ENCODE results near the gene SLC15A5. TPM values are rescaled to one million over a fixed set of nuclear protein-coding genes. Genes with fewer than 3 reads are reported as not detected.

SLC15A5 gene
- total RNA-seq, 4 donors from 2014 or later = 0.50 TPM; not detected in 3

GRCh38 chr12:16243487-16244412 is 33.7 kb downstream of the SLC15A5 start:
- no peak for TF ChIP-seq CTCF (IDR thresholded peaks at IDR 0.05)
- DNase-seq (ENCODE audit: low spot score) (no peak), ATAC-seq (ENCODE audit: low FRiP score) (no peak)

DNA sequence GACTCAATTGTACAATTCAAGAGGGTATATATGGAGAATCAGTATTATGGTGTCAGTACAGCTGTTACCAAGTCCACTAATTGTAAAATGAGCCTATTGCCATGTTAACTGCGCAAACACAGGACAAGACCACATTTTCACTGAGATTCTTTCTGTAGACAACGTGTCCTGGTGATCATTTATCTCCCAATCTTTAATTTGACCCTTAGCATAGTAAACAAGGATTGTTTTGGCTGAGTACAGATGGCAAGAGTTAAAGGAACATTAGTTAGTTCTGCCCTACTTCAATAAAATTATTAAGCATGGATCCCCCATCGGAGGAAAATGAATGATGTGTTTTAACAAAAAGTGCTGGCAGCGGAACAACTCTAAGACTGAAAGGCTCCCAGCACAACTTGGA is 36.1 kb downstream of the SLC15A5 start:
- TF ChIP-seq CTCF (IDR thresholded peaks at IDR 0.05) = no peak
- ATAC-seq (ENCODE audit: low FRiP score) (no peak), DNase-seq (ENCODE audit: low spot score) (no peak)

- TF ChIP-seq CTCF (IDR thresholded peaks at IDR 0.05) = no peak
- DNase-seq (ENCODE audit: low spot score) = no peak
- ATAC-seq (ENCODE audit: low FRiP score) = peak; percentile 44
Measured at GRCh38 chr12:16238661-16239060, 38.8 kb downstream of the SLC15A5 start.

DNA sequence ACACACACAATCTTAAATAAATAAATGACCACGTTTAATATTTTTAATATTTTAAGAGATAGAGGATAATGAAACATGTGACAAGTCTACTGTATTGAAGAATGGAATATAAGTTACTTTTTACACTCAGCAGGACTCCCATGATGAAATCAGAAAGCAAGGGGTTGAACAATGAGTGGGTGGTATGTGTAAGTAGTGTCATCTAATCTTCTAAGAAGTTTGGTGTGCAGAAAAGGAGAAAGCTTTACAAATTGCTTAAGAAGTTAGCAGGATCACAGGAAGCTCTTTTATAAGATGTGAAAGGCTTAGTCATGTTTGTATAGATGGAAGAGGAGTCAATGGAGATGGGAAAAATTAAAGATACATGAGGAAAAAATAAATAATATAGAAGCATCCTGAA is 47.8 kb downstream of the SLC15A5 start:
- TF ChIP-seq CTCF (IDR thresholded peaks at IDR 0.05) = no peak
- DNase-seq (ENCODE audit: low spot score) = no peak
- no peak for ATAC-seq (ENCODE audit: low FRiP score)

GRCh38 chr12:16228067-16228466 is 49.4 kb downstream of the SLC15A5 start:
- TF ChIP-seq CTCF (IDR thresholded peaks at IDR 0.05) = no peak
- ATAC-seq (ENCODE audit: low FRiP score) = no peak
- DNase-seq (ENCODE audit: low spot score) = no peak

GRCh38 chr12:16225692-16226091 is 51.8 kb downstream of the SLC15A5 start:
- ATAC-seq (ENCODE audit: low FRiP score) = no peak
- DNase-seq (ENCODE audit: low spot score) = no peak
- no peak for TF ChIP-seq CTCF (IDR thresholded peaks at IDR 0.05)

DNA sequence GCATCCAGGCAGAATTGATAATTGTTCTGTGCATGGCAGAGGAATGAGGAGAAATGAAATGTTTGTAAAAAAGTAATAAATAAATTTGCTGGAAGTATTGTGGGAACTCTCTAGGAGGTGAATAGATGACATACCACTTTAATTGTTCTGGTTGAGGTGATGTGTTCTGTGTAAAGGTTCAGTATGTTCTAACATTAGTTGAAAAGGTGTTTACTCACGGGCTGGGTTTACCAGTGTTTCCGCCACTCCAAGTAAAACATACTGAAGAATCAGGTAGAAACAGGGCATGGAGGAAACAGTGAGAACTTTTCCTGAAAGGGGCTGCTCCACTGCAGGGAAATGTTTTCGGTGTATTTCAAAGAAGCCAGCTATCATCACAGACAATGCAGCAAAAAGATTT is 53.3 kb downstream of the SLC15A5 start:
- ATAC-seq (ENCODE audit: low FRiP score) (no peak), DNase-seq (ENCODE audit: low spot score) (no peak)
- no peak for TF ChIP-seq CTCF (IDR thresholded peaks at IDR 0.05)

All from omental fat pad (tissue), 4 donors.